ENCODE results near the gene PIP5K1C. TPM values are rescaled to one million over a fixed set of nuclear protein-coding genes. Genes with fewer than 3 reads are reported as not detected.
A peak's percentile ranks its signal among the peaks of the same experiment; 100 is the strongest.

PIP5K1C gene
- total RNA-seq, 1 experiment from 2014 or later = 29.0 TPM

GRCh38 chr19:3611841-3612240, 88.4 kb downstream of the PIP5K1C start:
- no peak for DNase-seq (ENCODE audit: low read depth)

GRCh38 chr19:3610745-3611717, 89.2 kb downstream of the PIP5K1C start:
- DNase-seq (ENCODE audit: low read depth) = no peak

DNA sequence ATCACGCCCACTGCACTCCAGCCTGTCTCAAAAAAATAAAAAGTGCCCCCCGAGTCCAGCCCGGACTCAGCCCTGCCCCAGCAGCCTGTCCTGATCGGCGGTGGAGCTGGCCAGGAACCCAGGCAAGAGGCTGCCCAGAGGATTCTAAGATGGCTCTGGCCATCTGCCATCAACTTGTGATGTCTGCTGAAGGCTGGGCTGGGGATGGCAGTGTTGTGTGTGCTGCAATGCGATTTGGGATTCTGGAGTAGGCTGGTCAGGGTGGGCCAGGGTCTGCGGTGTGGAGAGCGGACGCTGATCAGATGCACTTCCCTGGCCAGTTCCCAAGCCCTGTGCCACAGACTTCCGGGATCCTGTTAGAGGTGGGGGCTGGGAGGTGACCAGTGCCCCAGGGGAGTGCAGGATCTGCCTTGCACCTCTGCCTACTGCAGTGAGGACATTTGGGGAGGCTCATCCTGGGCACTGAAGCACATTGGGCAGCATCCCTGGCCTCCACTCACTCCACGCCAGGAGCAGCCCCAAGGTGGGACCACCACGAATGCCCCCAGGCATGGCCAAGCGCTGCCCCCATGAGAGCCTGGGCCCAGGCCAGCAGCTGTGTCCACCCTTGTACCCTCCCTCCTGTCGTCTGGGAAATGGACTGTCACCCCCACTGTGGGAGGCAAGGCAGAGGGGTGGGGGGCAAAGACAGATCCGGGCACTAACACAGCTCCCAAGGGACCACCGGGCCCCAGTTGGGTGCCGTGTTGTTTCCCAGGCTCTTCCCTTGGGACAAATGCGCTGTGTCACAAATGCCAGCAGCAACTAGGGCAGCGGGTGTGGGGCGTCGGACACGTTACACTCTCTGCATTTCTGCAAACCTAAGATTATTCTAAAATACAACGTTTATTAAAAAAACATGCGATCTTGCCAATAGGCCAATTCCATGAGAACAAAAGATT, 90.2 kb downstream of the PIP5K1C start:
- DNase-seq (ENCODE audit: low read depth) = no peak

- DNase-seq (ENCODE audit: low read depth) = peak; percentile 15
Measured at GRCh38 chr19:3608750-3609322, 91.4 kb downstream of the PIP5K1C start.

- DNase-seq (ENCODE audit: low read depth) = no peak
Measured at GRCh38 chr19:3608079-3608641, 92.1 kb downstream of the PIP5K1C start.

DNA sequence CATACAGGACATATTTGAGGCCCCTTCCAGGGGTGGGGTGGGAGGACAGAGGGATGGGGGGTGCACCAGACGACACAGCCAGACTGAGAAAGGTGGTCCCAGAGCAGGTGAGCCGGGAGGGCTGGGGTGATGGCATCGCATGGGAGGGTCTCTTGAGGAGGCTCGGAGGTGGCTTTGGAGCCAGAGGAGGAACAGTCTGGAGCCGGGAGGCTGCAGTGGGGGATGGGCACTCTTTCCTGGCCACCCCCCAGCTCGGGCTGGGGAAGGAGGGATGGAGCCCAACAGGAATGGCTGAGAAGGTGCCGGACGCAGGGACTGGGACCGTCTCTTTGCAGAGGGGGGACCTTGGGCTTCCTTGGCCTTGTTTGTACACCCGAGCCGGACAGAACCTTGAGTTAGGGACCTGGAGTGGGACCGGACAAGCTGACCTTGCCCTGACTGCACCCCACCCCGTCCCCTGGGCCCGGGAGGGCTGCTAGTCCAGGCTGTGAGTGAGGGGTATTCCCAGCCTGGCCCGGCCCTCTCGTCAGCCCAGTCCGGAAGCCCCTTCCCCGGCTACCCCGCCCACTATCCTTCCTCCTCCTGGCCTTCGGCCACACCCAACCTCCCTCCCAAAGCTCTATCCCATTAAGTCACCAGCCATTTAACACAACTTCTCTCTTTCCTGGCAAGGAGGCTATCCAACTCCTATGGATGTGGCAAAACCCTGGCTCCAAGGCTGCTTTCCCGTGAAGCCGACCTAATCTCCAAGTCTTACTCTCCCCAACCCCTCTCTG, 92.8 kb downstream of the PIP5K1C start:
- no peak for DNase-seq (ENCODE audit: low read depth)

DNA sequence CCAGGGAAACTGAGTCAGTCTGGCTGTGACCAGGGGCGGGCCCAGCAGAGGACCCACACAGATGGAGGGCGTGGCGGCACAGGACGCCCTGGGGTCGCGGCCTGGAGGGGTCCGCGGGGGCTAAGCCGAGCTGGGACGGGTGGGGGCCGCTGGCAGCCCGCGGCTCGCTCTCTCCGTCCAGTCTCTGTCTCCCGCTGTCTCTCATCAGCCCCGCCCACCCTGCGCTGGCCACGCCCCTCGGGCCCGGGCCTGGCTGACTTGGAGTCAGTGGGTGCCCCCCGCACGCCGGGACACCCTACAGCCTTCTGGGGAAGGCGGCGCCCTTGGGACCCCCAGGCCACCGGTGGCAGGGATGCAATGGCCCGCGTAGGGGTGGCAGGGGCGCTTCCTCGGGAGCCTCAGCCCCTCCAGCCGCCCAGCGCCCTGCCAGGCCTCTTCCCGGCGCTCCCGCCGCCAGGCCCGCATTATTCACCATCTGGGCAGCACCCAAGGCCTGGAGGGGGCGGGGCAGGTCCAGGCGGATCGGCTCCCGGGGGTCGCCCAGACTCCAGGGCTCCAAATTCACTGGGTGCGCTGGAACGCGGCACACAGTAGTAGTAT, 93.5 kb downstream of the PIP5K1C start, which contains the start of gene TBXA2R:
TSS of gene TBXA2R (minus strand) at position 186 of the 600 bp plus-strand sequence. CDS start 6,241 bp downstream, outside the sequence.
- peak; percentile 31 for DNase-seq (ENCODE audit: low read depth)

DNA sequence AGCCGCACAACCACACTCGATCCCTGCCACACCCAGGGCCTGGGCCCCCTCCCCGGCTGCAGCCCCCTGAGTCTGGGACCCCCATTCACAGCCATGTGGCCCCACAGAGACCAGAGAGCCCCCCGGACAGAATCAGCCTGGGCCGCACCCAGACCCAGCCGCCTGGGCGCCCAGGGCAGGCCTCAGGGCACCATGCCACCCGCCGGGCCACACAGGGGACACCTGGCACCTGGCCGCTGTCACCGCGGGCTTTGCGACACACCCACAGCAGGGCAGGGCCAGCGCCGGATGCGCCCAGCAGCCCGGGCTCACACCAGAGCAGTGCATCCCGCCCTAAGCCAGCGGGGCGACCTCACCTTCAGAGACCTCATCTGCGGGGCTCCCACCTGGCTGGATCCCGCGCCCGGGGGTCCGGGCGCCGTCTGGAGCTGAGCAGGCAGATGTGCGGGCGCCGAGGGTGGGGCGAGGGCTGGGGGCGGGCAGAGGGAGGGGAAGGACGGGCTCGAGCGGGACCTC, 94.0 kb downstream of the PIP5K1C start:
- DNase-seq (ENCODE audit: low read depth) = no peak

DNA sequence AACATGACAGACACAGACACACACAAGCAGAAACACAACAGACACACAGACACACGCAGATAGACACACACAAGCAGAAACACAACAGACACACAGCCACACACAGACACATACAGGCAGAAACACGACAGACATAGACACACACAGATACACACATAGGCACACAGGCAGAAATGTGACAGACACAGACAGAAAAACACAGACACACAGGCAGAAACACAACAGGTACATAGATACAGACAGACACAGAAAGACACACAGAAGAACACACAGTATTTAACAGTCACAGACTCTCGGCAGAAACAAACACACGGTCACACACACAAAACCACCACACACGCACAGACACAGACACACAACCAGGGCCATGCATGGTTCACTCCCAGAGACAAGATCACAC, 94.5 kb downstream of the PIP5K1C start:
- DNase-seq (ENCODE audit: low read depth) = no peak

- no peak for DNase-seq (ENCODE audit: low read depth)
Measured at GRCh38 chr19:3605361-3605760, 94.9 kb downstream of the PIP5K1C start.

GRCh38 chr19:3604987-3605343, 95.3 kb downstream of the PIP5K1C start:
- DNase-seq (ENCODE audit: low read depth) = no peak

GRCh38 chr19:3604227-3604986, 95.9 kb downstream of the PIP5K1C start:
- no peak for DNase-seq (ENCODE audit: low read depth)

GRCh38 chr19:3603121-3603811, 97.0 kb downstream of the PIP5K1C start:
- no peak for DNase-seq (ENCODE audit: low read depth)

DNA sequence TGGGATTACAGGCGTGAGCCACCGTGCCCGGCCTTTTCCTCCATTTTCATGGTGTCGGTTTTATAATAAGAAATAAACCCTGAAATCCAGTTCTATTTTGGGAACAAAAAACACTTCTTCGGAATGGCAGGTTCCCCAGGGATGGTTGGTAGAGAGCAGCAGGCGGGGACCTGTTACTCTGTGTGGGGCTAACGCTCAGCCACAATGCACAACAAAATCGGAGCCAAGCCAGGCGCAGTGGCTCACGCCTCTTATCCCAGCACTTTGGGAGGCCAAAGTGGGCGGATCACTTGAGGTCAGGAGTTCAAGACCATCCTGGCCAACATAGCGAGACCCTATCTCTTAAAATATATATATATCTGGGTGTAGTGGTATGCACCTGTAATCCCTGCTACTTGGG, 99.2 kb downstream of the PIP5K1C start:
- no peak for DNase-seq (ENCODE audit: low read depth)

DNA sequence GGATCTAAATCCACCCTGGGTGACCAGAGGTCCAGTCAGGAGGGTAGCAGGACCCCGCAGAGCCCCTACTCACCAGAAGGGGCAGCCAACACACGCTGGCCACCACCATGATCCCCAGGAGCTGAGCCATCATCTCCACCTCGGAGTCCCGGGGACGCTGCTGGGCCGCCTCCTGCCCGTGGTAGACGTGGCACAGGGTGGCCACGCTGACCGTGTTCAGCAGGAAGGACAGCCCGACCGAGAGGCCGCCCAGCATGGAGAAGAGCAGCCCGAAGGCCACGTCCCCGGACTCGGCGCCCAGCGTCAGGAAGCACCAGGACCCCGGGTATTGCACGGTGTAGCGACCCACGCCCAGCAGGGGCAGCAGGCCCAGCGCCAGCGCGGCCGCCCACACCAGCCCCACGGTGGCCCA, 100.5 kb downstream of the PIP5K1C start:
- no peak for DNase-seq (ENCODE audit: low read depth)

GRCh38 chr19:3595521-3596061, 104.7 kb downstream of the PIP5K1C start:
- no peak for DNase-seq (ENCODE audit: low read depth)

- no peak for DNase-seq (ENCODE audit: low read depth)
Measured at GRCh38 chr19:3593156-3593555, 107.1 kb downstream of the PIP5K1C start.

GRCh38 chr19:3591876-3592613, 108.2 kb downstream of the PIP5K1C start:
- DNase-seq (ENCODE audit: low read depth) = no peak
